ENCODE results near the gene FECH. TPM values are rescaled to one million over a fixed set of nuclear protein-coding genes. Genes with fewer than 3 reads are reported as not detected.

FECH gene
- total and polyA plus RNA-seq, 4 donors: 4.5 to 107 (median 20.4) TPM

GRCh38 chr18:57542812-57543427 lies 43.6 kb downstream of the FECH start:
- DNase-seq (no peak), ATAC-seq (ENCODE audit: insufficient read depth, low FRiP score) (no peak)
- Histone ChIP-seq H3K4me3 (no peak overlapping the region), H3K36me3 (ENCODE audit: control insufficient read depth in 4 of 4, insufficient read depth in 4 of 4, low read length in 4 of 4) (no peaks in the 10 kb centered on the region), H3K9ac (ENCODE audit: insufficient read depth in 1 of 2, low read length in 2 of 2) (no peak overlapping the region), H3K4me1 (ENCODE audit: control insufficient read depth in 5 of 5, insufficient read depth in 5 of 5, low read length in 5 of 5) (no peaks in the 10 kb centered on the region), H3K27ac (ENCODE audit: low read depth in 1 of 2, low read length in 1 of 2) (no peak overlapping the region), H3K27me3 (ENCODE audit: control insufficient read depth in 3 of 3, insufficient read depth in 3 of 3, low read length in 2 of 3) (no peaks in the 10 kb centered on the region), H3K9me3 (ENCODE audit: control insufficient read depth in 4 of 4, insufficient read depth in 3 of 4, low read length in 3 of 4) (no peaks in the 10 kb centered on the region)
- TF ChIP-seq CTCF (IDR thresholded peaks at IDR 0.05; ENCODE audit: control extremely low read depth, extremely low read depth): no peak
- 77 to 82% methylated on average over 17 of the region's 17 CpGs for WGBS, 2 donors

GRCh38 chr18:57542126-57542525 lies 44.4 kb downstream of the FECH start:
- WGBS, 2 donors: 48 to 61% methylated on average over 4 of the region's 4 CpGs
- Histone ChIP-seq H3K27me3 (ENCODE audit: control insufficient read depth in 3 of 3, insufficient read depth in 3 of 3, low read length in 2 of 3) (no peaks in the 10 kb centered on the region), H3K36me3 (ENCODE audit: control insufficient read depth in 4 of 4, insufficient read depth in 4 of 4, low read length in 4 of 4) (no peaks in the 10 kb centered on the region), H3K9ac (ENCODE audit: insufficient read depth in 1 of 2, low read length in 2 of 2) (no peak overlapping the region), H3K9me3 (ENCODE audit: control insufficient read depth in 4 of 4, insufficient read depth in 3 of 4, low read length in 3 of 4) (no peaks in the 10 kb centered on the region), H3K4me1 (ENCODE audit: control insufficient read depth in 5 of 5, insufficient read depth in 5 of 5, low read length in 5 of 5) (no peaks in the 10 kb centered on the region), H3K27ac (ENCODE audit: low read depth in 1 of 2, low read length in 1 of 2) (no peak overlapping the region), H3K4me3 (no peak overlapping the region)
- no peak for ATAC-seq (ENCODE audit: insufficient read depth, low FRiP score)
- DNase-seq: no peak
- TF ChIP-seq CTCF (IDR thresholded peaks at IDR 0.05; ENCODE audit: control extremely low read depth, extremely low read depth): no peak

GRCh38 chr18:57539702-57540101 lies 46.8 kb downstream of the FECH start:
- Histone ChIP-seq H3K4me3 (no peak overlapping the region), H3K9me3 (ENCODE audit: control insufficient read depth in 4 of 4, insufficient read depth in 3 of 4, low read length in 3 of 4) (no peaks in the 10 kb centered on the region), H3K27ac (ENCODE audit: low read depth in 1 of 2, low read length in 1 of 2) (no peak overlapping the region), H3K27me3 (ENCODE audit: control insufficient read depth in 3 of 3, insufficient read depth in 3 of 3, low read length in 2 of 3) (no peaks in the 10 kb centered on the region), H3K9ac (ENCODE audit: insufficient read depth in 1 of 2, low read length in 2 of 2) (no peak overlapping the region), H3K4me1 (ENCODE audit: control insufficient read depth in 5 of 5, insufficient read depth in 5 of 5, low read length in 5 of 5) (no peaks in the 10 kb centered on the region), H3K36me3 (ENCODE audit: control insufficient read depth in 4 of 4, insufficient read depth in 4 of 4, low read length in 4 of 4) (no peaks in the 10 kb centered on the region)
- DNase-seq: no peak
- TF ChIP-seq CTCF (IDR thresholded peaks at IDR 0.05; ENCODE audit: control extremely low read depth, extremely low read depth): no peak
- WGBS, 2 donors: 75 to 76% methylated on average over 4 of the region's 4 CpGs
- ATAC-seq (ENCODE audit: insufficient read depth, low FRiP score): no peak

GRCh38 chr18:57538614-57539013 lies 47.9 kb downstream of the FECH start:
- DNase-seq: no peak
- no peak for TF ChIP-seq CTCF (IDR thresholded peaks at IDR 0.05; ENCODE audit: control extremely low read depth, extremely low read depth)
- WGBS, 2 donors: 94 to 95% methylated on average over 3 of the region's 3 CpGs
- Histone ChIP-seq H3K27me3 (ENCODE audit: control insufficient read depth in 3 of 3, insufficient read depth in 3 of 3, low read length in 2 of 3) (no peaks in the 10 kb centered on the region), H3K9me3 (ENCODE audit: control insufficient read depth in 4 of 4, insufficient read depth in 3 of 4, low read length in 3 of 4) (no peaks in the 10 kb centered on the region), H3K36me3 (ENCODE audit: control insufficient read depth in 4 of 4, insufficient read depth in 4 of 4, low read length in 4 of 4) (no peaks in the 10 kb centered on the region), H3K4me1 (ENCODE audit: control insufficient read depth in 5 of 5, insufficient read depth in 5 of 5, low read length in 5 of 5) (peaks cover 0 to 4% (median 0%) of the 10 kb centered on the region in 5 donors), H3K4me3 (no peak overlapping the region), H3K9ac (ENCODE audit: insufficient read depth in 1 of 2, low read length in 2 of 2) (no peak overlapping the region), H3K27ac (ENCODE audit: low read depth in 1 of 2, low read length in 1 of 2) (no peak overlapping the region)
- no peak for ATAC-seq (ENCODE audit: insufficient read depth, low FRiP score)

All from lung (tissue), 12 donors.